Type B pancreatic cell (in vitro differentiated cells): ENCODE results near the gene MMP12. TPM values are rescaled to one million over a fixed set of nuclear protein-coding genes. Genes with fewer than 3 reads are reported as not detected.

ENCODE experiments used
- DNase-seq: peaks from one replicate; pipeline ENCODE4 v3.0.0; 2021; ENCODE audit warnings: mixed read lengths; ENCODE audit not compliant: unreplicated experiment; ENCODE audit errors: extremely low spot score
- H3K27ac Mint-ChIP-seq: 2 replicates; pipeline ENCODE4 v1.8.0; 2021; ENCODE audit warnings: mild to moderate bottlenecking, mixed read lengths
- H3K27me3 Mint-ChIP-seq: 2 replicates; pipeline ENCODE4 v1.8.0; 2021; ENCODE audit warnings: mixed read lengths
- H3K36me3 Mint-ChIP-seq: 2 replicates; pipeline ENCODE4 v1.8.0; 2021; ENCODE audit warnings: mixed read lengths
- H3K4me1 Mint-ChIP-seq: one replicate; pipeline ENCODE4 v1.8.0; 2021; ENCODE audit warnings: mixed read lengths; ENCODE audit not compliant: unreplicated experiment
- H3K4me3 Mint-ChIP-seq: 2 replicates; pipeline ENCODE4 v1.8.0; 2021; ENCODE audit warnings: mild to moderate bottlenecking, mixed read lengths
- H3K9me3 Mint-ChIP-seq: 2 replicates; pipeline ENCODE4 v1.8.0; 2021; ENCODE audit warnings: mixed read lengths
- CTCF ChIP-seq: fragments of 200-600 bp; sonication (generic); conservative IDR thresholded peaks from 2 replicates; pipeline ENCODE4 v1.5.0; 2021; ENCODE audit warnings: antibody characterized with exemption, mild to moderate bottlenecking
- total RNA-seq: library from RNA; stranded (reverse); gene quantifications from 2 replicates; pipeline ENCODE4 v1.2.1, GENCODE V29; 2021; ENCODE audit warnings: low replicate concordance

MMP12 gene
- total RNA-seq, 1 donor from 2014 or later, result 0.27 TPM

GRCh38 chr11:102836290-102836875, 38.4 kb downstream of the MMP12 start:
- Mint-ChIP-seq H3K4me1 (peaks cover 6% of the 10 kb centered on the region), H3K9me3 (no peaks in the 10 kb centered on the region), H3K4me3 (no peak overlapping the region), H3K27me3 (peaks cover 9% of the 10 kb centered on the region), H3K36me3 (no peaks in the 10 kb centered on the region), H3K27ac (no peak overlapping the region)
- DNase-seq, result no peak
- TF ChIP-seq CTCF, result no peak

- H3K27me3 Mint-ChIP-seq, result peaks cover 14% of the 10 kb centered on the region
- H3K27ac Mint-ChIP-seq, result no peak overlapping the region
- no peak overlapping the region for H3K4me3 Mint-ChIP-seq
- H3K36me3 Mint-ChIP-seq, result no peaks in the 10 kb centered on the region
- no peak for TF ChIP-seq CTCF
- no peak for DNase-seq
- no peaks in the 10 kb centered on the region for H3K9me3 Mint-ChIP-seq
- peaks cover 10% of the 10 kb centered on the region for H3K4me1 Mint-ChIP-seq
These were observed 41.1 kb downstream of the MMP12 start for GRCh38 chr11:102833731-102834130.

- Mint-ChIP-seq H3K4me3 (no peak overlapping the region), H3K27me3 (peaks cover 14% of the 10 kb centered on the region), H3K9me3 (no peaks in the 10 kb centered on the region), H3K4me1 (peaks cover 10% of the 10 kb centered on the region), H3K27ac (no peak overlapping the region), H3K36me3 (no peaks in the 10 kb centered on the region)
- no peak for DNase-seq
- TF ChIP-seq CTCF, result no peak
These were observed 42.2 kb downstream of the MMP12 start for GRCh38 chr11:102832612-102833011.

- H3K4me3 Mint-ChIP-seq, result peak overlapping the region; percentile 71
- no peak for DNase-seq
These were observed 43.0 kb downstream of the MMP12 start for GRCh38 chr11:102831489-102832440.

GRCh38 chr11:102831128-102831488, 43.7 kb downstream of the MMP12 start:
- Mint-ChIP-seq H3K4me1 (peaks cover 4% of the 10 kb centered on the region), H3K27ac (no peak overlapping the region), H3K27me3 (peaks cover 14% of the 10 kb centered on the region), H3K4me3 (no peak overlapping the region), H3K9me3 (no peaks in the 10 kb centered on the region), H3K36me3 (no peaks in the 10 kb centered on the region)
- peak; percentile 16 for TF ChIP-seq CTCF
- no peak for DNase-seq

More at GRCh38 chr11:102831489-102832440, 43.0 kb downstream of the MMP12 start:
- no peak for TF ChIP-seq CTCF
- H3K27me3 Mint-ChIP-seq, result peaks cover 14% of the 10 kb centered on the region
- H3K4me1 Mint-ChIP-seq, result peaks cover 9% of the 10 kb centered on the region
- no peaks in the 10 kb centered on the region for H3K36me3 Mint-ChIP-seq
- H3K9me3 Mint-ChIP-seq, result no peaks in the 10 kb centered on the region
- H3K27ac Mint-ChIP-seq, result no peak overlapping the region
